GF-D8 (cell line): ENCODE results near the gene DICER1.

Experiments used
- DNase-seq: peaks from one replicate; lab custom pipeline; 2025; lab: John Stamatoyannopoulos, UW

Gene DICER1

DNA sequence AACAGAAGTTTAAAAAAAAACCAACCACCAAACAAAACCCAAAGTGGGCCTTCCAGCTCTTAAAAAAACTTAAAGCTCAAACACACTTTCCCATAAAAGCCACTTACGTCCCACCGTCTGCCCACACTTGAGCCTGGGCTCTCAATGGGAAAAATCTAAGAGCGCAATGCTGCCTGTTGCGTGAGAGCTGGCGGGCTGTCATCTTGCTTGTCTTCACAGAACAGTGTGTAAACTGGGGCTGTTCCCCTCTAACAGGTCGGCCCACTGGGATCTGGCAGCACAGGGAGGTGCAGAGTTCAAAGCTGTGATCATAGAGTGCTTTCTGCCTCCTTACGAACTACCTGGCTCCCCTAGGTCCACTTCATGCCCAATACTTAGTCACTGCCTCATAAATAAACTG lies 80.0 kb downstream of the DICER1 start:
- DNase-seq, result no peak

- DNase-seq, result no peak
Measured at GRCh38 chr14:95075789-95076188, 81.5 kb downstream of the DICER1 start.

- no peak for DNase-seq
Measured at GRCh38 chr14:95073947-95074346, 83.4 kb downstream of the DICER1 start.

DNA sequence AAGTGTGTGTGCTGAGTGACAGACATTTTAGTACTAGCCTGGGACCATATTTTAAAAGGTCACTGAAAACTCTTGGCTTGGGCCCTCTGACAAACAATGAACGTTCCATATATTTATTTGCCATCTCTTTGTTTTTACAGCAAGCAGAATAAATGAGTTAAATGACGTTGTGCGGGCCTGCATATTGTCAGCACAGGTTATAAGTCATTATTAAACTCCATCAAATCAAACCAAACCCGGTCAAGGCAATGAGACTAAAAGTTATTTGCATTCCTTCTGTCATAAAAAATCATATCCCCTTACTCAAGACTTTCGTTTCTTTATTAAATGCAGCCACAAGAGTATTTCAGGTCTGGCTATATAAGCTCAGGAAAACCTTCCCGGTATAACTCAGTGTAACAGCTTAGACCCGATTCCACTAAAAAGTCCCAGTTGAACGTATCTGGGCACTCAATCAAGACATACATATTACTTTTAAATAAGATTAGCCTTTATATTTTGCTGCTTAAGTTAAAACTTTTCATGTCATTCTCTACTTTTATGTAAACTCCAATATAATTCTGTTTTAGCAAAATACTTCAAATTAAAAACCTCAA lies 84.9 kb downstream of the DICER1 start:
- no peak for DNase-seq

DNA sequence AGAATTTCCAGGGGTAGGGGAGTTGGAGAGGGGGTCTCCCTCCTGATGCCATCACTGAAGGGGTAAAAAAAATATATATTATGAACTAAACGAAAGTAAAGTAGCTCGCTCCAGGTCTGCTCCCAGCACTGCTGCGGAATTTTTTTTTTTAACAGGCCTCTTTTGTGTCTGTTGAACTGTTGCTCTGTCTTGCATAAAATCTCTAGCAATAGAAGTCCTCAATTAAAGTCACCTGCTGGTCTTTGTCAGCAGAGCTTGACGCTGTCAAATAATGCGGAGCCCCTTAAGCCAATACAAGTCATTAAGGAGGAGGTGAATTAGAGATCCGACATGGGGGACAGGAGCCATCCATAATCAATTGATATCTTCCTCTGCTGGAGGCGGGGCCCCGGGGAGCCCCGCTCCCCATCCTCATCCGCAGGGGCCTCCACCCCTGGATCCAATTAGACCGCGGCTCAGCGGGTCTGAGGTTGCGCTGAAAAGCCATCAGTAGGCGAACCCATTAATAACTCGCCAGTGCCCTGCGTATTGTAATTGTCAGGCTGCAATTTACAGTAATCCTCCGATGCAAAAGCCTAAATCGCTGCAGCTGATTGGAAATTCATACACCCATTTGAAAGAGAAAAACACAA lies 85.6 kb downstream of the DICER1 start:
- no peak for DNase-seq

DNA sequence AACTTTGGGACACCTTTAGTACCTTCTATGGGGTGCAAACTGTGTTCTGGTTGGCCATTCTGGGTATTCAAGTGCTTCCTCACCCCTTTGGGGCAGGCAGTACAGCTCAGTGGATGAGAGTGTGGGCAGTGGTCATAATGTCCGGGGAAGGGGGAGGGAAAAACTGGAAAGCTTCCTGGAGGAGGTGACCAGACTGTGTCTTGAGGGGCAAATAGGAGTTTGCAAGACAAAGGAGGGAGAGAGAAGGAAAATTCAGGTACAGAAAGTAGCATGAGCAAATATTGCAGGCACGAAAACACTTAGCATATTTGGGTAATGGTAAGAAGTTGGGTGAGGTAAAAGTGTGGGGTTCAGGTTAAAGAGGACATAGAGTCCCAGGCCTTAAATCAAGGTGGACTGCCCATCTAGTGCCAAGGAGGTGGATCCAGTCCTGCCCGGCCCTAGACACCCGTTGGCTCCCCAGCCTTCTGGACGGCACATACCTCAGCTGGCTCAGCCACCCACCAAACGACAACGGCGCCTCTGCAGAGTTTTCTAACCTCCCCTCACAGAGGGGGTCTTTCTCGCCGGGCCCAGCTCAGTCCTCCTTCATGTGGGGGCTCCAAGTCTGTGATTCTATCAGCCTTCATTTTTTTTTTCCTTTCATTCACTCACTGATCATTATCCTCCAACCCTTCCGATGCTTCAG lies 86.4 kb downstream of the DICER1 start:
- DNase-seq, result no peak

DNA sequence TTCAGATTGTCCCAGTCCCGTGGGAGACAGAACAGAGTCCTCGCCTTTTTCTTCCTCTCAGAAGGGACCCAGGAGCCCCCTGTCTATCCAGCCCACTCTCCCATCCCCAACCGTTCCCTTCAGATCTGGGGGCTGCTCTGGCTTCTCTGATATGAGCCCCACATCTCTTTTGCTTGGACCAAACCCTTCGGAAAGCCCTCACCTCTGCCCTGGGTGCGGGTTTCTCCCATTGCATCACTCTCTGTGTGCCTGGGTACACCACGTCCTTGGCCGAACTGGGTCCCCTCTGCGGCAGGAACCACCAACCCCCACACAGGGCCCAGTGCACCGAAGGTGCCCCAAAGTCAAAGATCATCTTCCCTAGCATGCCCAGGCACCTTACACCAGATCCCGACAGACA lies 87.8 kb downstream of the DICER1 start:
- no peak for DNase-seq

DNA sequence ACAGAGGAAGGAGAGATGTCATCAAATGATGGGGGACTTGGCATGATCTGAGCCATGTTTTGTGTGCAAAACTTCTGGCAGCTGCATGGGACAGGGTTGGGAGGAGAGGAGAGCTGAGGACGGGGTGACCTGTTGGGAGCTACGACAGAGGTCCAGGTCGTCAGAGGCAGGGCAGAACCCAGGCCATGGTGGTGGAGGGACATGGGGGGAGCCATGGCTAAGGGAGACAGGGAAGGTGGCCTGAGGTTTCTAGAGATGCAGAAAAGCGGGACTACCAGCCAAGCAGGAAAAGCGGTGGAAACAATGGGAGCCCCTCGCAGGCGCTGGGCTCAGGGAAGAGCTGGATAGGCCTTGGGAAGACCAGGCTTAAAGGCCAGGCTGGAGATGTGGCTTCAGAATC lies 88.3 kb downstream of the DICER1 start:
- no peak for DNase-seq

DNA sequence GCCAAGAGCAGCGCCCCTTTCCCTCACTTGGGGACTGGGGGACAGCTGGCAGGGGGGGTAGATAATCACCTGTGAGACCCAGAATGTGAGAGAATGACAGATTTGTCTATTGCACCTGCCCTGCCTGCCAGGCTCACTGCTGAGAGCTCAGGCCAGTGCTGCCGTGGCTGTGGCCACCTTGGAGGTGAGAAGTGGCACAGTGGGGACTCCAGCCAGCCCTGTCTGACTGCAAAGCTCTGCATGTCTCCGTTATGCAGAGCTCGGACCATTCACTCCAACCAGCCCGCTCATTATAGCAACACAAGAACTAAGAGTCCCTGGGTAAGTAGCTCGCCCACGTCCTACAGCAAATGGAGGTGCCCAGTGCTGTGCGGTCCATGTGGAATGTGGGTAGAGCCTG lies 88.8 kb downstream of the DICER1 start:
- DNase-seq, result no peak

GRCh38 chr14:95068080-95068479 lies 89.2 kb downstream of the DICER1 start:
- no peak for DNase-seq

GRCh38 chr14:95067526-95067925 lies 89.8 kb downstream of the DICER1 start:
- DNase-seq, result no peak

- DNase-seq, result no peak
Measured at GRCh38 chr14:95066427-95066986, 90.8 kb downstream of the DICER1 start.

GRCh38 chr14:95065411-95065810 lies 91.9 kb downstream of the DICER1 start:
- DNase-seq, result no peak

DNA sequence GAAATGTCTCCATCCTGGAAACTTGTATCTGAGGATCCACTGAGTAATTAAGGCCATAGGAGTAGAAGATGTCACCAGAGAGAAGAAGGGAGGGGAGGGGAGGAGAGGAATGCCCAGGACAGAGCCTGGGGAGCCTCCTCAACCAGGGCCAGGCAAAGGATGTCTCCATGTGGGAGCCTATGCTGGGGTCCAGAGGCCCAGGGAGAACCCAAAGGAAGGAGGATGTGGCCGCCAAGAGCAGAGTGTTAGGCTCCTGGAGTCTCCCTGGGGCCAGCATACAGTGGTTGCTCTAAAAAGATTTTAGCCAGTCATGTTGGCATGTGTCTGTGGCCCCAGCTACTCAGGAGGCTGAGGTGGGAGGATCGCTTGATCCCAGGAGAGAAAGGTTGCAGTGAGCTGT lies 92.6 kb downstream of the DICER1 start:
- no peak for DNase-seq

DNA sequence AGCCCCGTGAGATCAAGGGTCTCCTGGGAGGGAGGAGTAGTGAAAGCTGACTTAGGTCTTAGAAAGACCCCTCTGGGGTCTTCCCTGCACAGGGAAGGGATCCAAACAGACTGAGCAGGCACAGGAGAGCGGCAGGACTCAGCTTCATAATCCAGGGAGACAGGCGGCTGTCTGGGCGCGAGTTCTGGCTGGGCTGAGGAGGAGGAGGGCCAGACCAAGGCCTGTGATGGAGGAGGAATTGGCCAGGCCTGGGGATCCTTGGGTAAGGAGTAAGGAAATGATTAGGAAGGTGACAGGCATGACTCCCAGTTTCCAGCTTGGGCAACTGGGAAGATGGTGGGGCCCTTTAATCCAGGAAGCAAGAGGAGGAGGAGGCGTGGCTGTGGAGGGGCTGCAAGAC lies 93.1 kb downstream of the DICER1 start:
- no peak for DNase-seq

GRCh38 chr14:95063391-95063790 lies 93.9 kb downstream of the DICER1 start:
- DNase-seq, result no peak

DNA sequence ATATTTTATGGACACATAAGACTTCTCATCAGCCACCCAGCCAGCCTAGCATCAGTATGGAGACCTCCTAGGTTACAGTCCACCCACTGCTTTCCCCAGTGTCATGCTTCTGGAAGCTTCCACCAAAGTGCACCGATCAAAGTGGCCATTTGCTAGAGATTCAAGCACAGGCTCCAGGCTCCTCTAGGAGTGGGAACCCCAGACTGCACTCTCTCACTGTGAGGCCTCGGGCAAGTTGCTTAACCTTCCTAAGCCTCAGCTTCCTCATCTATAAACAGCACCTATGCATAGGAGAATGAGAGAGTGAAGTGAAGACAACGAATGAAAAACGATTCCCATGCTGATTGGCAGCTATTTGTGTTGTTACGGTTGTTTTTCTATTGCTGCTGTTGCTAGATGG lies 94.4 kb downstream of the DICER1 start:
- DNase-seq, result no peak

GRCh38 chr14:95062220-95062619 lies 95.1 kb downstream of the DICER1 start:
- DNase-seq, result no peak

DNA sequence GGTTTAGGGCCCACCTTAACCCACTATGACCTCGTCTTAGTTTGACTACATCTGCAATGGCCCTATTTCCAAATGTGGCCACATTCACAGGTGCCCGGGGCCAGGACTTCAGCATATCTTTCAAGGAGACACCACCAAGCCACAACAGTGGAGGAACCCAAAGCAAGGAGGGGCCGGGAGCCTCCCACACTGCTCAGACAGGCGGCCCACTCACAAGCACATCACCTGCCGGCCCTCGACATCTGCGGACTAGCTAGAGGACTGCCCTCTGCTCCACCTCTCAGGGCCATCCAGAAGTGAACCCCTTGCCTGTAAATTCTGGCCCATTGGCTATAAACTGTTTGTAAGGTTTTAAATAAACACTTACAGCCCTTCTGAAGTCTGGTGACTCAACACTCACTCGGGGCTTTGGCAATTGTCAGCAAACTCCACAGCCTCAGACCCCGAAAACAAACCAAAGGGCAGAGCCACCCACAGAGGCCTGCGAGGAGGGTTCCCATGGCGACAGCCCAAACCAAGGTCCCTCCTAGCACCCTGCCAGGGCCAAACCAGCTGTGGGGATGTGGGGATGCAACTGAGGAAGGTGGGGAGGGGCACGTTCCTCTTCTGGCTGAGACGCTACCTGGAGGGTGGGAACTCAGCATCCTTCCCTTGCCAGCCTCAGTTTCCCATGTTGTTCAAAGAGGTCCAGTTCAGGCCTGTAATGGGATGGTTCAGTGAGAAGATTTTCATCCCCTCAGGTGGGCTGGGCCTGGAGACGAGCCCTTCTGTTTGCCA lies 95.8 kb downstream of the DICER1 start:
- no peak for DNase-seq

DNA sequence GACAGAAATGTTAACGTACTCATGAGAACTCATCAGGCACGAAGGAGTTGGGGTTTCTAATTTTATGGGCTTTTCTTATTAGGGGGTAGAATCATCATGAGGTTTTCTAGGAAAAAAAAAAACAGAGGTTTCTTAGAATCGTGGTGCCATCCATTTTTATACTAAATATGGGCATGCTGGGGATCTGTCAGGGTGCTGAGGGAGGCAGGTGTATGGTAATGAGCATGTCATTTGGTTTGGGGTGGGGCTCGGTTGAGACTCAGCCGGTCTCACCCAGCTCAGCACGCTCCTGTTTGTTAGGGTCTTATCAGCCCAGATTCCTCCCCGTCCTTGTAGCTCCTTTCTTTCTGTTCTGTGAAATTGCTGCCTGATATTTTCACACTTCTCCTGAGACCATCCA lies 98.2 kb downstream of the DICER1 start:
- no peak for DNase-seq

DNA sequence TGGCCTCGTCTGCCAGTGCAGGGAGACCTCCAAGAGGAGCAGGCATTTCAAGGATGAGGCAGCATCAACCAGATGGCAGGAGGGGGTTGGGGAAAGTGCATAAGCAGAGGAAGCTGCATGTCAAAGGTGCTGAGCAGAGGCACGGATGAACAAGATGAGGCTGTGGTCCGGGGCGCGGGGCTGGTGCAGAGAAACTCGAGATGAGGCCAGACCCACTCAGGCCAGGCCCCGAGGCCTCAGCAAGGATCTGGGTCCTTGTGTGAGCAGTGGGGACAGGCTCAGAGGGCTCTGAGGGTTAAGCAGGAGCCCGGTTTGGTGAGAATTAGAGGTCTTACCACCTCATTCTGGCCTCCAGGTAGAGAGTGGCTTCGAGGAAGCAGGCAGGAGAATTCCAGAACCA lies 98.8 kb downstream of the DICER1 start:
- DNase-seq, result no peak

DNA sequence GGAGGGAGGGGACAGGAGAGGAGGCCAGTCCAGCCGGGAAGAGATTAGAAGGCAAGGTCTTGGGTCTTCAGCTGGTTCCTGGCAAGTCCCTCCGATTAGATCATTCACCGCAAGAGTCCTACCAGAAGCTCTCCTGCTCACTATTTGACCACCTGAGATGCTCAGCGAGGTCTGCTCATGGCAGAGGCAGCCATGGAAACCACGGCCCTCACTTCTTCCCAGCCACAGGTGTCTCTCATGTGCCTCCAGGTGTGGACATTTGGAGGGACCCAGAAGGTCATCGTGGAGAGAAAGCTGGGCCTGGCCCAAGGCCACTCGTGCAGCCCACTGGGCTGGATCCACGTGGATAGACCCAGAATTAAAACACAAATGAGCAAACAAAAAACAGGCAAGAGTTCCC lies 99.5 kb downstream of the DICER1 start:
- DNase-seq, result no peak

GRCh38 chr14:95057147-95057546 lies 100.2 kb downstream of the DICER1 start:
- no peak for DNase-seq
